SK-N-MC (cell line): ENCODE data around the gene DLST.

Experiments
- DNase-seq: peaks from one replicate; pipeline ENCODE4 v3.0.0-alpha.2; 2011; ENCODE audit warnings: low read depth, low spot score
- H3K27ac ChIP-seq: fragments of 200-600 bp; sonication (generic); 2 replicates; pipeline ENCODE4 v1.5.1; 2016; ENCODE audit warnings: mixed run types
- H3K36me3 ChIP-seq: fragments of 200-600 bp; sonication (generic); 2 replicates; pipeline ENCODE4 v1.6.1; 2017; ENCODE audit warnings: antibody characterized with exemption, low read length, mixed read lengths; ENCODE audit not compliant: insufficient read depth
- H3K4me3 ChIP-seq: fragments of 200-600 bp; sonication (generic); 2 replicates; pipeline ENCODE4 v1.5.1; 2016
- H3K9ac ChIP-seq: fragments of 200-600 bp; sonication (generic); 2 replicates; pipeline ENCODE4 v1.8.0; 2017; ENCODE audit warnings: mixed run types, mixed read lengths; ENCODE audit not compliant: insufficient read length
- H3K9me3 ChIP-seq: fragments of 200-600 bp; sonication (generic); 2 replicates; pipeline ENCODE4 v1.6.1; 2017; ENCODE audit warnings: low read depth, mild to moderate bottlenecking, antibody characterized with exemption, low read length, moderate library complexity, mixed read lengths
- EZH2 ChIP-seq: fragments of 200-600 bp; sonication (generic); IDR thresholded peaks from one replicate; pipeline ENCODE4 v1.6.1; 2017; ENCODE audit warnings: antibody characterized with exemption
- FOXP2 ChIP-seq: optimal IDR thresholded peaks from 2 replicates; pipeline ENCODE3; 2011; ENCODE audit warnings: mild to moderate bottlenecking, moderate library complexity; ENCODE audit not compliant: insufficient read depth; ENCODE audit errors: extremely low read length, control extremely low read depth
- POLR2AphosphoS5 ChIP-seq: IDR thresholded peaks from 2 replicates; pipeline ENCODE4 v1.6.1; 2012; ENCODE audit warnings: mild to moderate bottlenecking, low read depth, low read length, borderline replicate concordance

The DLST gene

DNA sequence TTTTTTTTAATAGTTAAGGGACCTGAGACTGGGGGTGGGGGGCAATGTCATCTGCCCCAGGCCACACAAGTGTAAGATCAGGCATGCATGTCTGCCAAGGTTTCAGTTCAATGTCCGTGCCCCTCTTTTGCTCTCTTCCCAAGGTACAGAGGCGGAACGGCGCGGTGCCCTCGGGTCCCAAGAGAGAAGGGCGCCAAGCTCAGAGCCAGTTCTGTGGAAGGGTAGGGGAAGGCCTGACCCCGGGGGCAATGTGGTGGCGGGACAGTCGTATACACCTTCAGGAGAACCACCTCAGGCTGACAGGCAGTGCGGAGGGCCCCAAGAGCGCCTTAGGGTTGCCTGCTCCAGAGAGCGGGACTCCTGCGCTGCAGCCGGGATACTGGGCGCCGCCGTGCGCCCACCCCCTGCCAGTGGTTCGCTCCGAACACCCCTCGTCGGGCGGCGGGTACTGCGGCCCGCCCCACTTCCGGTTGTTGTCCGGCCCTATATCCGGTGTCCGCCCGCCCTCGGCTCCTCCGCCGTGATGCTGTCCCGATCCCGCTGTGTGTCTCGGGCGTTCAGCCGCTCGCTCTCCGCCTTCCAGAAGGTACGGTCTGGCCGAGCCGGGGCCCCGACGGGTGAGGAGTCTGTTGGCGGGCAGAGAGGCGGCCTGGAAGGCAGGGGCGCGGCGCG is at the start of gene DLST:
DLST (plus strand) TSS at position 486 of the 672 bp plus-strand sequence; CDS start at position 524, 38 bp downstream.
- TF ChIP-seq EZH2 (no peak), POLR2AphosphoS5 (peak; percentile 97), FOXP2 (no peak)
- Histone ChIP-seq H3K36me3 (peaks cover 31% of the 10 kb centered on the region), H3K27ac (peak within 1 kb of the TSS; percentile 77; the same call in 1 of the 2 replicates), H3K4me3 (peak within 1 kb of the TSS; percentile 96), H3K9ac (peak within 1 kb of the TSS; percentile 97), H3K9me3 (no peaks in the 10 kb centered on the region)
- DNase-seq: peak; percentile 34

GRCh38 chr14:74832849-74833248 is 48.9 kb upstream of the DLST start:
- no peaks in the 10 kb centered on the region for H3K9me3 ChIP-seq
- no peak overlapping the region for H3K27ac ChIP-seq
- no peak overlapping the region for H3K4me3 ChIP-seq
- TF ChIP-seq EZH2: no peak
- TF ChIP-seq FOXP2: no peak
- TF ChIP-seq POLR2AphosphoS5: no peak
- no peak for DNase-seq
- H3K9ac ChIP-seq: no peak overlapping the region
- peaks cover 48% of the 10 kb centered on the region for H3K36me3 ChIP-seq

DNA sequence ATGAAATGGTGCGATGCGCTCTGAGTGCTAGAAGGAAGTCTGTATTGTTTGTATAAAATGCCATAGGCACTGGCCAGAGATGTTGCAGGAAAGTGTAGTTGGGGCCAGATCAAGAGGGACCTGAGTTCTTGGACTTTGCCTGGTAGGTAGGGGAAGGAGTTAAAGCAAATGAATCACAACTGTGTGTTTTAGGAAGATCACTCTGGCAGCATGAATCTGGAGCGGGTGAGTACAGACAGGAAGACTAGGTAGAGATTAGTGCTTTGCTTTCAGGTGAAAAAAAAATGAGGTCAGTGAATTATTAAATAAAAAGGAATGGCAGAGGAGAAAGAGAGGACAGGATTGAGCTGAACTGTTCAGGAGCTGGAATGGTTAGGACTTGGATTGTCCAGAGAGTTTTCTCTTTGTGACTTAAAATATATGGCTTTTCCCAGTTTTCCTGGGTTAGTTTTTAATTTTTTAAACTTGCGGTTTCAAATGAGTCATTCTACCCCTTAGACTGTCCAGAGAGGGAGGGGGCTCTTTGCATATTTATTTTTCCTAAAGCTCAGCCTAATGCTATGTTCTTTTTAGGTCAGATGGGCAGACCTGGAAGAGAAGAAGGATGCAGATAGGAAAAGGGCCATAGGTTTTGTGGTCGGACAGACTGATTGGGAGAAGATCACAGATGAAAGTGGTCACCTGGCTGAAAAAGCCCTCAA is 46.9 kb upstream of the DLST start:
- no peak overlapping the region for H3K9ac ChIP-seq
- no peak overlapping the region for H3K4me3 ChIP-seq
- TF ChIP-seq EZH2 (no peak), POLR2AphosphoS5 (no peak), FOXP2 (no peak)
- peaks cover 28% of the 10 kb centered on the region for H3K36me3 ChIP-seq
- DNase-seq: no peak
- H3K27ac ChIP-seq: 0 out of 2 replicates have a peak overlapping the region, but pooled peaks have one; percentile 9
- no peaks in the 10 kb centered on the region for H3K9me3 ChIP-seq

DNA sequence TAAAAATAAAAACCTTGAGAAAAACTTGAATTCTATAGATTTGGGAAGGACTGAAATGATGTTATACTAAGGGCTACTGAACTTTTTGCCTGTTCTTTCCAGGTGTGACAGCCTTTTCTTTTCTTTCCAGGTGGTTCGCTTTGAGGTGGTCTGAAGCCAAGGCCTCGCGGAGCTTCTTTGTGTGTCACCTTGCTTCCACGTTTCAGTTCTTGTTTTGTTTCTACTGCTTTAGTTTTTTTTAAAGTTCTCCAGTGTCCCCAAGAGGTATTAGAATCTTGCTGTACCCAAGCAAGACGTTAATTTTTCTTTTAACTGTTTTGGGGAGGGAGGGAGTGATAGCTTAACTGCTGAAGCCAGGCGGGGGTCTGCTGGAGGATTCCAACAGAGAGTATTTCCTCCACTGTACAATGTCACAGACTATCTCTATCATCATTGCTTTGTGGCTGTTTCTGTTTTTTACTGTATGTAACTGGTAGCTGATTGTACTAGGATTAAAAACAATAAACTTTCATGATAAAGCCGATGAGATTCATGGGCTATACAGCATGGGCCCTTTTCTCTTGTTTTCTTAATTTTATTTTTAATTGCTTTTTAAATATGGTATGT is 46.0 kb upstream of the DLST start:
- TF ChIP-seq FOXP2: no peak
- no peak for TF ChIP-seq EZH2
- no peak for TF ChIP-seq POLR2AphosphoS5
- Histone ChIP-seq H3K27ac (peak overlapping the region; percentile 16; the same call in 1 of the 2 replicates), H3K4me3 (no peak overlapping the region), H3K36me3 (peaks cover 28% of the 10 kb centered on the region), H3K9me3 (no peaks in the 10 kb centered on the region), H3K9ac (no peak overlapping the region)
- no peak for DNase-seq

DNA sequence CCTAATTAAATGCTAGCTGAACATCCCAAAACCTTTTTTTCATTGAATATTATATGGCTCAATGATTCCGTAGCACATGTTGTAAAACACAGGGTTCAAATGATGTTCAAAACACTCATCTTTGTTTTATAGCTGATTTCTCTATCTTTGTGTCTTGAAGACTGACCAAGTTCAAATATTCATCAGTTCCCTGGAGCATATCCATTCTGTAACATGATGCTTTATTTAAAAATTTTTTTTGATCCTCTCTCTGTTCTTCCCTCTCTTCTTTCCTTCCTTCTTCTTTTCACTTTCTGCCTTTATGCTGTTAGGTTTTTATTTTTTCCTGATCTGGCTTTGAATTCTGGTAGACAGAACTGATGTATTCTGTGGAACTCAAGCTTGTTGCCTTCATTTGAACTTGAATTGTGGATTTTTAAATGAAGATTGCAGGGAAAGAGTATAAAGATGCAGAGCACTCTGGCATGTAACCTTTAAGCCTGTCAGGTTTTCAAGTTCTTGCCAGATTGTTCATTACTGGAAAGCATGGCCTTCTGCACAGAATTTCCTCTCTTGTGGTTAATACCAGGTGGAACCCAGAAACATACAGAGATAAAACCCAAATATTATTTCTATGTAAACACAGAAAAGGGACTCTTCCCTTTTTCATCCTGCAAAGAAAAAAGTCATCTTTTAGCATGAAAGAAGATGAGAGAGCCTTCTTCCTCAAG is 45.3 kb upstream of the DLST start:
- H3K4me3 ChIP-seq: no peak overlapping the region
- TF ChIP-seq EZH2: no peak
- no peak for TF ChIP-seq POLR2AphosphoS5
- no peak for TF ChIP-seq FOXP2
- peak overlapping the region; percentile 35; the same call in 1 of the 2 replicates for H3K27ac ChIP-seq
- H3K9me3 ChIP-seq: no peaks in the 10 kb centered on the region
- H3K9ac ChIP-seq: no peak overlapping the region
- H3K36me3 ChIP-seq: peaks cover 22% of the 10 kb centered on the region
- DNase-seq: no peak

DNA sequence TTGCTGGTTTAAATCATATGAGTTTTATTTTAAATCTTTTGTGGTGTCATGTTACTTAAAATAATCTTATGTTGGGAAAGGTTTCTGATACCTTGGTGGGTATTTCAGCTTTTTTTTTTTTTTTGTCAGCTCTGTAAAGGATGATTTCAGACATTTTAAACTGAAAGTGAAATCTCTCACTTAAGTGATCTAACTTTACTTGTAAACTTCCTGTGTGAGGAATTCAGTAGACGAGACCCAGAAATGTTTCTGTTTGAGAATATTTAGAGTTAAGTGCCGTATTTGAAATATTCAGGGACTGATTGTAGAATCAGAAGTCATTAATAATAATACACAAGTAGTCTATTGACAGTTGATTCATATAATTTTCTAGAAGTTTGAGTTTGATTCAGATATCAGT is 43.5 kb upstream of the DLST start:
- Histone ChIP-seq H3K9me3 (no peaks in the 10 kb centered on the region), H3K27ac (peak overlapping the region; percentile 33), H3K9ac (no peak overlapping the region), H3K36me3 (peaks cover 18% of the 10 kb centered on the region), H3K4me3 (no peak overlapping the region)
- TF ChIP-seq EZH2: no peak
- TF ChIP-seq POLR2AphosphoS5: no peak
- TF ChIP-seq FOXP2: no peak
- DNase-seq: no peak

DNA sequence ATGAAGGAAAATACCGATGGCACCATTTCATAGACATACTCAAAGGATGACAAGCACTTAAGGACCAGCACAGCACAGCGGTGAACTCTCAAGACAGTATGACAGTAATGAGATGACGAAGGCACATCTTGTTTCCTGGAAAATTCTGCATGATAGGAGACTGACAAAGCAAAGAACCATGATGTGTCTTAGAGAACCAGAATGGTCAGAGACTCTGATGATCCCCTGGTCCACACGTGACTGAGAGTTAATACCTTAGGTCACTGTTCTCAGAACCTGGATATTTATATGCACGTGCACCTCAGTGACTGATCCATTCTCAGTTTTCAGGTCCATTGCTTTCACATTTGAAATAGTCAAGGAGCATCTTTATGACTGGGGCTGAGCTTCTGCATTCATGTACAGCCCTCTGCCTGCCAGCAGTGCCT is 41.1 kb upstream of the DLST start:
- Histone ChIP-seq H3K9ac (no peak overlapping the region), H3K36me3 (peaks cover 16% of the 10 kb centered on the region), H3K4me3 (no peak overlapping the region), H3K9me3 (no peaks in the 10 kb centered on the region), H3K27ac (no peak overlapping the region)
- TF ChIP-seq POLR2AphosphoS5 (no peak), FOXP2 (no peak), EZH2 (no peak)
- DNase-seq: no peak
